Stimulated activated CD4-positive, alpha-beta T cell treated with anti-CD3 and anti-CD28 coated beads, Interleukin-15, amount 100 ng/mL, for 24 hours (primary cell): ENCODE measurements around the gene RIPK4.

Source experiments
- DNase-seq: peaks from one replicate; pipeline ENCODE4 v3.0.0-alpha.2; 2020

Gene RIPK4

DNA sequence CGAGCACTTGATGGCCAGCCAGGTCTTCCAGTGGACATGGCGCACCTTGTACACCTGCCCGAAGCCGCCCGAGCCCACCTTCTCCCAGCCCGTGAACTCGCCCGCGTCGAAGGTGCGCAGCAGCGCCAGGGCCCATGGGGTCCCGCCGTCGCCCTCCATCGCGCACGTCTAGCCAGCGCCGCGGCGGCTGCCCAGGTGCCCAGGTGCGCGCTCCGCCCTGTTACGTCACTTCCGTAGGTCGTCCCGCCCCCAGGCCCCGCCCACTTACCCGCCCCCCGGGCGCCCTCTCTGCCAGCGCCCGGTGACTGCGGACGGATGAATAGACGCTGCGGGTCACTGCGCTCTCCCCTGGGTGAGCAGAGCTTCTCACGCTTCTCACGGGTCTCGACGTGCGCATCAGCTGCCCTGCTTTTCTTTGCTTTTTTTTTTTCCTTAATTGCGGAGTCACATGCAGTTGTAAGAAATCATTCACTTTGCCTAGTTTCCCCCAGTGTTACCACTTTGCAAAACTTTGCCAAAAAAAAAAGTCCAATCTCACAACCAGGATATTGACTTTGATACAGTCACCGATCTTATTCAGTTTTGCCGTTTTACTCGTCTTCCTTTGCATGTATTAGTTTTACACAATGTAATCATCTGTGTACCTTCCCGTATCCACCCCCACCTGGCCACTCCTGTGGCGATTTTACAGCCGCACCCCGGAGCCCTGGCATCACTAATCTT lies at the start of gene RIPK4:
TSS of gene RIPK4 (minus strand) at position 170 of the 723 bp plus-strand sequence. CDS start at position 159, 11 bp downstream.
- DNase-seq = peak; percentile 76

GRCh38 chr21:41815652-41816582 lies 49.1 kb upstream of the RIPK4 start:
- DNase-seq = no peak

- DNase-seq = no peak
Measured at GRCh38 chr21:41813226-41813625, 46.4 kb upstream of the RIPK4 start.

DNA sequence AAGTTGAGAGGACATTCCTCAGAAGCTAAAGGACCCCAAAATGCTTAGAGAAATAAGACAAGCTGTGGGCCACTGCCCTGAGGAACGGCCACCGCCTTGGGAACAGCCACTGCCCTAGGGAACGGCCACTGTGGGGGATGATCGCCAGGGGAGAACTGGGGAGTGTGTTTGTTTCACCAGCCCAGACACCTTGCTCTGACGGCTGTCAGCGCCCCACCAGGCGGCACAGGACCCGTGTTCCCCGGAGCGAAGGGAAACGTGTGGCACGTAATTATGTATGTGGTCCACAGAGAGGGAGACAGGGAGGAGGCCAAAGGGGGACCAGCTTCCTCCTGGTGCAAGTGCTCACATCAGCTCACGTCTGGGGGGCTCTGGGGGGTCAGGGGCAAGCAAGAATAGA lies 45.8 kb upstream of the RIPK4 start:
- no peak for DNase-seq

- no peak for DNase-seq
Measured at GRCh38 chr21:41810597-41810932, 43.7 kb upstream of the RIPK4 start.

DNA sequence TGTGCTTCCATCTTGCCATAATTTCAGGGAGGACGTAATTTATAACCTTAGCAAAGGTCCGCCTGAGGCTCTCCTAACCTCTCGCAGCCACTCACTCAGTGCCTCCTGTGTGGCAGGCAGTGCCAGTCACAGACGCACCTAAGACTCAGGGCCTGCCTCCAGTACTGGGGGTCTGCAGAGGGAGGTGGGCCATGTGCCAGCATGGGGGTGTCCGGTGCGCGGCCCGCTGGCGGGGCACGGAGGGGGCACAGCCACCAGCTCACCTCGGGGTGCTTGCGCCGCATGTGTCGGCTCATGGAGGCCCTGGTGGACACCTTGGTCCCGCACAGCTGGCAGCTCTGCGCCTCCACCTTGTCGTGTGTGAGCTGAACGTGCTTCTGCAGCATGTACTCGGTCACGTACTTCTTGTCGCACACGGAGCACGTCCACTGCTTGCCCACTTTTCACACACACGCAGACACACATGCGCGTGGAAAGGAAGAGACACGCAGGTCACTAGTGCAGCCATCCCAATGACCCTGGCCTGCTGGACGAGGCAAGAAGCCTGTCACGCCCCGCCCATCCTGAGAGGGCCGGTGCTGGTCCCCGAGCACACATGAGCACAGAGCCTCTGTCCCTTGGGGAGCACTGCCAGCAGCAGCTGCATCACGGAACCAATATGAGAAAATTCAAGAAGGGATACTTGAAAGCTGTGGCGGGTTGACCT lies 43.2 kb upstream of the RIPK4 start:
- no peak for DNase-seq

DNA sequence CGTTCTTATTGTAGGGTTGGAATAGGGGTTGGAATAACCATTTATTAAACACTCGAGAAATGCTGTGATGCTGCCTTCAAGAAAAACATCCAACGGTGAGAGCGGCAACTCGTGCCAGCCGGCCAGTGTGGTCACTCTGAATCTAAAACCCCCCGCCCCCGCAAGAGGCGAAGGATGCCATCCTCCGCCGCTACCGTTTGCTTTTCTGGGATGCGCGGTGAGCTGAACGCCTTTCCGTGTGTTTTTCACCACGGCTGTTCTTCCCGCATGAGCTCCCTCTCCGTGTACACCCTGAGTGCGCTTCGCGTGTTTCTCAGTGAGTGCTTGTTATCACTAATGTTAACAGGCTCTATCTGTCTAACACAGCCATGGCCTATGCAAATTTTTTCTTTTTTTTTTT lies 42.0 kb upstream of the RIPK4 start:
- DNase-seq = no peak

GRCh38 chr21:41808094-41808493 lies 41.2 kb upstream of the RIPK4 start:
- no peak for DNase-seq

DNA sequence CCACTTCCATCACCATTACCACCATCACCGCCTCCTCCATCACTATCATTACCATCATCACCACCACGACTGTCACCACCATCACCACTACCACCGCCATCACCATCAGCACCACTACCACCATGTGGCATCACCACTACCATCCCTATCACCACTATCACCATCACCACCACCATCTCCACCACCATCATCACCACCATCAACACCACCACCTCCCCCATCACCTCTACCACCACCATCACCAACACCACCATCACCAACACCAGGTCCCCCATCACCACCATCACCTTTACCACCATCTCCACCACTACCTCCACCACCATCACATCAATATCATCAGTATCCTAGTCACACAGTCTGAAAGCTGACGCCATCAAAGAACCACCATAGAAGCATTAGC lies 39.9 kb upstream of the RIPK4 start:
- no peak for DNase-seq

DNA sequence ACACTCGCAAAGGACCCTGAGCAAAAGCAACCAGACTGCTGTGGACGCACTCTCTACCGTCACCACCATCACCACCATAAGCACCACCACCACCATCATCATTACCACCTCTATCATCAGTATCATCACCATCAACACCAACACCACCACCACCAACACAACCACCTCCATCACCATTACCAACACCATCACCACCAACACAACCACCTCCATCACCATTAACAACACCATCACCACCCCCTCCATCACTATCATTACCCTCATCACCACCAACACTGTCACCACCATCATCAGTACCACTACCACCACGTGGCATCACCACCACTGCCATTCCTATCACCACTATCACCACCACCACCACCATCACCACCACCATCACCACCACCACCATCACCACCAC lies 38.8 kb upstream of the RIPK4 start:
- no peak for DNase-seq

GRCh38 chr21:41805038-41805437 lies 38.2 kb upstream of the RIPK4 start:
- no peak for DNase-seq

DNA sequence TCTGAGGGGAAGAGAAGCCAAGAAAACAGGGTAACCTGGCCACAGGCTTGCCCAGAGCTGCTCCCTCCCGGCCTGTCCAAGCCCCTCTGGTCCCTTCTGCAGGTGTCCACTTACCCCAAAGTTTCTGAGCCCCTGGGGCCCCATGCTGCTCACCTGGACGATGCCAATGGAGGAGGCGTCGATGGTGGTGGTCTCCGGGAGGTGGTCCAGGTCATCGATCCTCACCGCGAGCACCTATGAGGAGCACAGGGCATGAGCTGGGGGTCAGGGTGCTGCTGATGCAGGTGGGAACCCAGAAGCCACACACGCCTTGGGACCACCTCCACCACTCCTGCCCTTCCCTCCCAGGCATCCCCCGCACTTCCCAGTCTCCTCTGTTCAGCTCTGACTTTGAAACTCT lies 37.5 kb upstream of the RIPK4 start:
- DNase-seq = no peak

DNA sequence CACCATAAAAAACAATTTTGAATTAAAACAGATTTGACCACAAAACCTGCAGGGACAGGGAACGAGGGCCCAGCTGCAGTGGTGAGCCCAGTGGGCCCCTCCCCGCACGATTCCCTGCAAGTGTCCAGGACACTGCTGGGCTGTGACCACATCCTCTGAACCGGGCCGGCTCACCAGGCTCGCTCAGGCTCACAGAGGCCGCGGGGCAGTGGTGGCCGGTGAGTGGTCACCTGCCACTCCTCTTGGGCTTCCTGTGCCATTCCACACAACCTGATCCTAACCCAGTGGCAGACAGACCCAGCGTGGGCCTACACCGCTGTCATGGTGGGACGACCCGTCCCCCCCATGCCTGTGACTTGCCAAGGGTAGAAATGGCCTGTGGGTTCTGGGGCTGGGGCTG lies 36.5 kb upstream of the RIPK4 start:
- DNase-seq = no peak

- DNase-seq = no peak
Measured at GRCh38 chr21:41802684-41803083, 35.8 kb upstream of the RIPK4 start.

- no peak for DNase-seq
Measured at GRCh38 chr21:41802198-41802584, 35.3 kb upstream of the RIPK4 start.

DNA sequence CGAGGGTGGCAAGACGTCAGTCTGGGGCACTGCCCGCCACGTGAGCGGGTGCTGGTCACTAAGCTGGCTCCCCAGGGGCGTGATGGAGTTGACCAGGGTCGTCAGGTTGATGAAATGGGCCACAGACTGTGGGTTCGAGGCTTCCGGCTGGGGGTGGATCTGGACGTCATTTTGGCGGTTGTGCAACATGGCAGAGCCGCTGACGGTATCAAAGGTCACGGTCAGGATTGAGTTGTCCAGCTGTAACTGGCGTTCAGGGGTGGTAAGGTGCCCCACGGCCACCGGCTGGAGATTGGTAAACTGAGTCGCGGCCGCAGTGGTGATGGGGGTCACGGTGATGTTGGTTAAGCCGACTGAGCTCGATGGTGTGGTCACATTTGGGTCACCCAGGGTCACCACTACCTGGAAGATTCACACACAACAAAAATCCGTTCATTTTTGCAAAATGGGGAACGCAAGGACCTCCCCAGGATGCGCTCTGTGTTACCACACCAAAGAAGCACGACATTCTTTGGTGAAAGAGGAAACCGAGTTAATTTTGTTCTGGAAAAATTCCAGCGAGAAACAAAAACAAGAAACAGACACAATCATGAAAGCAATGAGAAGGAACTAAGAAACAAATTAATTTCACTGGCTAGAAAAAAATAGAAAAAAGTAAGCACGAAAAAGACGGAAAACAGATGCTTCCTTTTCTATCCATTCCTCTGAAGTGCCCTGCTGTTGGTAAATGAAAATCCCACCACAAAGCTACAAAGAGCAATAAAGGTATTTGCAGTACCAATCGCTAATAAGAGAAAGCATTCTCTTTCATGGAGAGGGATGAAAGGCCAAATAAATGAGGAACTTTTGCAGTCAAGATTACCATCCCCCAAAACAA lies 34.7 kb upstream of the RIPK4 start:
- no peak for DNase-seq

DNA sequence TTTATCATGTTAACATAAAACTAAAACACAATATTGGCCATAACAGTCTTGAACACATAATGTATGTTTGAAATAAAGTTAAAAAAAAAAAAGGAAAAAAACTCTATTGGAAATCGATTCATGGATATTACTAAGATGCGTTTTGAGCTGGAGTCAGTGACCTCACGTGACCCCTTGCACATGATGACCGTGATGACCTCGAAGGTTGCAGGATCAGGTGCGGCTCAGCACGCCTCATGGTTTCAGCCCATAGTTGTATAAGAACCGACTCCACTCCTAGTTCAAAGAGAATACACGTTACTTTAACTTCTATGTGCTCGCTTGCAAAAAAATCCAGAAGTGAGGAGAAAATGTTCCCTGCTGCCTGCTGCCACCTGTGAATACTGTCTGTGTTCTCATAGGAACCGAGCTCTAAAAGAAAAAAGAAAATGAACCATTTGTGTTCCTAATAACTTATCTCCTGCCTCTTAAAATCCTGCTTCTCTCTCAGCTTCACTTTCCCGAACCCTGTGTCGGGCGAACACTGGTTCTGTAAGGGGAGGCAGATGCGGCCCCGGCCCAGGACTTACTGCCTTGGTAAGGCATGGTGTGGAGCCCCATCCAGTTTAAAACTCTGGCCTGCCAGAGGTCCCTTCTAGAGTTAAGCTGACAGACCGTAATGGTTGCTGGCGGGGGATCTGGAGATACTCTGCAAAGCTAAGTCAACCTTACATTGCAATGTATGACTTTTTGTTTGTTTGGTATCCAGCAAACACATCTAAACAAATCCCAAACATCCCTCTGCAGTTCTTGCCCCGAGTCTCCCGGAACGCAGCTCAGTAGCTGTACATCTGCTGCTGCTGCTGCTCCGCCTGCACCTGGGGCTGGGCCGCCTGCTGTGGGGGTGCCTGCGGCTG lies 33.8 kb upstream of the RIPK4 start:
- DNase-seq = no peak

- no peak for DNase-seq
Measured at GRCh38 chr21:41799763-41800162, 32.9 kb upstream of the RIPK4 start.

- no peak for DNase-seq
Measured at GRCh38 chr21:41798326-41798725, 31.5 kb upstream of the RIPK4 start.

GRCh38 chr21:41796476-41797080 lies 29.7 kb upstream of the RIPK4 start:
- no peak for DNase-seq

DNA sequence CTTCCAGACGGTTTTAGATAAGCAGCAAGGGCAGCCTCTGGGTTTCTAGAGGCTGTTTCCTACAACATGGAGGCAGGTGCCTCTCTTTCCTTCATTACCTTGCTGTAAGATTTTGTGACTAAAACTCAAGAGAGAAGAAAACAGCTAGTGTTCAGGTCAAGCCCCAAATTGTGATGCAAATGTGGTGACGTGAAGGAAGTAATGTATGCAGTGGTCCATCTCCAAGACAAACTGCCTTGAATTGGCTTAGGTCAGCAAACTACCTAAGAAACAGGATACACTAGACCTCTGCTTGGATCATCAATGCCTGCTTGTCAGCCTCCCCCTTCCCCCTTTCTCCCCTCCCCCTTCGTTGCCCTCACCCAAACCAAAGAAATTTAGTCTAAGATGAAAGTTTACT lies 28.9 kb upstream of the RIPK4 start:
- no peak for DNase-seq
